ENCODE data around the gene ZNF185.
A peak's percentile ranks its signal among the peaks of the same experiment; 100 is the strongest.

ZNF185 gene

DNA sequence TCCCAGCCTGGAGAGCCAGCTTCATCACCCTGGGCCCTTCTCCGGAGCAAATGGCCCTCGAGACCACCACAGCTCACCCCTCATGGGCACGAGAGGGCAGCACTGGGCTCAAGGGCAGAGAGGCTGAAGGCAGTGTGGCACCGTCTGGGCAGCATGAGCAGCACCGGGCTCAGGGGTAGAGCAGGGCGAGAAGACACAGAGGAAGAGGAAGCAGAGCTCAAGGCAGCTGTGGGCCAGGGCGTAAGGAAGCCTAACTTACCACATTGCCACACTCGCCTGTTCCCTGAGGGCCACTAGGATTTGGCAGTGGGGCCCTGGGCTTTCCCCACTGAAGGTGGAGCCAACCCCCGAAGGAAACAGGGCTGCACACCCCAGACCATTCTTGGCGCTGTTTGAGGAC is 15.5 kb downstream of the ZNF185 start:
- TF ChIP-seq, protein P1, sequence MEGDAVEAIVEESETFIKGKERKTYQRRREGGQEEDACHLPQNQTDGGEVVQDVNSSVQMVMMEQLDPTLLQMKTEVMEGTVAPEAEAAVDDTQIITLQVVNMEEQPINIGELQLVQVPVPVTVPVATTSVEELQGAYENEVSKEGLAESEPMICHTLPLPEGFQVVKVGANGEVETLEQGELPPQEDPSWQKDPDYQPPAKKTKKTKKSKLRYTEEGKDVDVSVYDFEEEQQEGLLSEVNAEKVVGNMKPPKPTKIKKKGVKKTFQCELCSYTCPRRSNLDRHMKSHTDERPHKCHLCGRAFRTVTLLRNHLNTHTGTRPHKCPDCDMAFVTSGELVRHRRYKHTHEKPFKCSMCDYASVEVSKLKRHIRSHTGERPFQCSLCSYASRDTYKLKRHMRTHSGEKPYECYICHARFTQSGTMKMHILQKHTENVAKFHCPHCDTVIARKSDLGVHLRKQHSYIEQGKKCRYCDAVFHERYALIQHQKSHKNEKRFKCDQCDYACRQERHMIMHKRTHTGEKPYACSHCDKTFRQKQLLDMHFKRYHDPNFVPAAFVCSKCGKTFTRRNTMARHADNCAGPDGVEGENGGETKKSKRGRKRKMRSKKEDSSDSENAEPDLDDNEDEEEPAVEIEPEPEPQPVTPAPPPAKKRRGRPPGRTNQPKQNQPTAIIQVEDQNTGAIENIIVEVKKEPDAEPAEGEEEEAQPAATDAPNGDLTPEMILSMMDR (IDR thresholded peaks at IDR 0.05) = no peak

DNA sequence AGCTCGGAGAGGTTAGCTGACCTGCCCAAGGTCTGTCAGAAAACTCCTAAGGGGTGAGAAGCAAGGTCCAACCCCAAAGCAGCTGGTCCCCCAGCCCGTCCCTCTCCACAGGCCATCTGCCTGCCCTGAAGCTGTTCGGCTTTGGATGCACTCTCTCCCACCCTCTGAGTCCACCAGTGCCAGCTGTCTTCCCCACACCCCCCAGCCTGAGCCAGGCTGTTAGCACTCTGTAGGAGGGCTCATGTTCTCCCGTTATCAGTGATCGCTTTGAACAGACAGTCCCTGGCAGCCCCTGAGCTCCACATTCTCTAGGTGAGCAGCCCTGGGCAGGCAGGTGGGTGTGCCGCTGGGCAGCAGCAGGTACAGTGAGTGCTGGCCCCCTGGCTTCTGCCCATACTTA is 16.0 kb downstream of the ZNF185 start:
- TF ChIP-seq, protein P1 (IDR thresholded peaks at IDR 0.05) = no peak

DNA sequence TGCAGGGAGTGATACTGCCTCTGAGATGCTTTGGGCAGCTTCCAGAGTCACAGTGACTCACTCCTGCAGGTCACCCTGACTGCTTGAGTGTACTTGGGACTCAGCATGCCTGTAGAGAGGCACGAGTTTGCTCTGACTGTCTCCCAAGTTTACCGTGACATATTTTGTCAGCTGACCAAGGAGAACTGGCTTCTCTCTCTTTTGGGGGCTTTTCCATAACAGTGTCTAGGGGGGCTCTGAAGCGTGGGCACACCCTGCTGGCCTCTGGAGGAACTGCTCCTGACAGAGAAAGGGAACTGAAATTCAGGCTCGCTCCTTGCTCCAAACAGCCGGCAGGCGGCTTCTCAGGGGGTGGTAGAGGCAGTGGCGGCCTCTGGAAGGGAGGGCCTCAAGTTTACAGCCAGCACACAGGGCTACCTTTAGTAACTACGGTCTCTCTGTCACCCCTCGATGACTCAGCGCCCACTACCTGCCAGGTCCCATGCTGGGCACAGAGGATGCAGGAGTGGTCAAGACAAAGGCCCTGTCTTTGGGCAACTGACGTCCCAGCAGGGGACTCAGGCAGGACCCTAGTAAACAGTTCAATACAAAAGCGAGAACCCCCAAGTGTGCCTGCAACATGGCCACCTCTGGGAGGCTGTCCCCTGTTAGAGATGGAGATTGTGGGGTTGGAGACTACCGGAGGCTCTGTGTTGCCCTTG is 17.8 kb downstream of the ZNF185 start:
- TF ChIP-seq, protein P1 (IDR thresholded peaks at IDR 0.05) = peak; percentile 54

DNA sequence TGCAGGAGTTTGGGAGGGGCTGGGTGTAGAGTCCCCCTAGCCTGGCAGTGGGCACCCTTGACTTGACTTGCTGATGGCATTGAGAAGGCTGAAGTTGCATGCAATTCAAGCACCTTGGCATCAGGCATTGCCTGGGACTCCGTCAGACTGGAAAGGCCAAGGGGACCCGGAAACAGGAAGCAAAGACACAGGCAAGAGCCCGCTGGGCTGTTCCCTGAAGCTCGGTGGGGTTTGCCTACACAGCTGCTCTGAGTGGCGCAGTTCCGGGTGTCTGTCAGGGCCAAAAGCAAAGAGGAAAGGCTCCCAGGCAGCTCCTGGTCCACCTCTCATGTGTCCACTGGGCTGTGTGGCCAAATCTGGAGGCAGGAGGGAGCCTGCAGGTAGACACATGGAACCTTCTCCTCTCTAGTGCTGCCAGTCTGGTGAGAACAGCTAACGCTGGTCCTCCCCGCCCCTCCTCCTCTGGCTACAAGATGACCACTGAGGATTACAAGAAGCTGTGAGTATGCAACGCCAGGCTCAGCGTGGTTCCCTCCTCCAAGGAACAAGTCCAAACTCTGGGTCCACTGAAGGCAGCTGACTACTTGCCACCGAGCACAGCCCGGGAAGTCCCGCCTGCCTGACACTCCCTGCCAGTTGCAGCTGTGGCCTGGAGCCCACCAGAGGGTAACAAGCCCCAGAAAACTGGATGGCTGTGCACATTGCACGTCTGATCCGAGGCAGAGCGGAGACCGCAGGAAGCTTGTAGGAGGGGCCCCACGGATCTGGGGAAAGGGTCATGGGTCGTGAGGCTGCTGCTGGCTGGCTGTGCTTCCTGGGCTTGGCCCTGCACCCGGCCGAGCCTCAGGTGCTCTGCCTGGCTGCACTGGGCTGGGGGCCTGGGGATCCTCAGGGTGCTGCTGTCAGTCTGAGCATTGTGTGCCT is 20.1 kb downstream of the ZNF185 start:
- TF ChIP-seq, protein P1 (IDR thresholded peaks at IDR 0.05) = no peak

DNA sequence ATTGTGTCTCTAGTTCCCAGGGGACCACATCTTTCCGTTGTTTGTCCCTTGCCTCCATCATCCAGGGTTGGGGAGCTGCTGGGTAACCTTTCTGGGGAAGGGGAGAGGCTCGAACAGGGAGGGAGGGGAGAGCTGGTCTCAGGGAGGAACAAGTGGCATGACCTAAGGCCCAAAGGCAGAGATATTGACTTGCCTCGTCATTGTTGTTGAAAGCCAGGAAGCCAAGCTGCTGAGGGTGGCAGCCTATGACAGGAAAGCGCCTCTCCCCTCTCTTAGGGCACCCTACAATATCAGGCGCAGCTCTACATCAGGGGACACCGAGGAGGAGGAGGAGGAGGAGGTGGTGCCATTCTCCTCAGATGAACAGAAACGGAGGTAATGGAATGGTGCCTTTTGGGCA is 20.8 kb downstream of the ZNF185 start:
- TF ChIP-seq, protein P1 (IDR thresholded peaks at IDR 0.05) = no peak

DNA sequence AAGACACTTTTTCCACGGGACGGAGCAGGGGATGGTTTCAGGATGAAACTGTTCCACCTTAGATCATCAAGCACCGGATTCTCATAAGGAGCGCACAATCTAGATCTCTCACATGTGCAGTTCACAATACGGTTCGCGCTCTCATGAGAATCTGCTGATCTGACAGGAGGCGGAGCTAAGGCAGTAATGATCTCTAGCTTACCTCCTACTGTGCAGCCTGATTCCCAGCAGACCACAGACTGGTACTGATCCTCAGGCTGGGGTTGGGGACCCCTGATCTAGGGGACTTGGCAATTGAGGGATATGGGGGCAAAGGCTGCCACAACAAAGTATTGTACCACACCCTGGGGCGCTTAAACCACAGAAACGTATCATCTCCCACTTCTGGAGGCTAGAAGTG is 25.7 kb downstream of the ZNF185 start:
- TF ChIP-seq, protein P1 (IDR thresholded peaks at IDR 0.05) = no peak

DNA sequence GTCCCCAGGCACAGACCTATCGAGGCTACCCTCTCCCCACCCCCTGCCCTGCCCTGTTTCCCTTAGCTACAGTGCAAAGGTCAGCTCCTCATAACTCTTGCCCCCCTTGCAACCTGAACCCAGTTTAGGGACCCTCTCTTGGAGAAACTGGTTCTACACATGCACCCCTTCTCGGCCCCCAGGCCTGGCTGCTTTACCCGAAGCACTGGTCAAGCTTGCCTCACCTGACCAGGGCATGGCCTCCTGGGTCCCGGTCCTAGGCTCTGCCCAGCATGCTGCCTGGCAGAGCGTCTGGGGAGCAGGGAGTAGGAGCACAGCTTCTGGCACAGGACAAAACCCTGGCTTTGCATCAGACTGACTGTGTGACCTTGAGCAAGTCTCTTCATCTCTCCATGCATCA is 28.0 kb downstream of the ZNF185 start:
- TF ChIP-seq, protein P1 (IDR thresholded peaks at IDR 0.05) = no peak

All from LNCAP (cell line).